ENCODE measurements around the gene GAS2L3.

DNA sequence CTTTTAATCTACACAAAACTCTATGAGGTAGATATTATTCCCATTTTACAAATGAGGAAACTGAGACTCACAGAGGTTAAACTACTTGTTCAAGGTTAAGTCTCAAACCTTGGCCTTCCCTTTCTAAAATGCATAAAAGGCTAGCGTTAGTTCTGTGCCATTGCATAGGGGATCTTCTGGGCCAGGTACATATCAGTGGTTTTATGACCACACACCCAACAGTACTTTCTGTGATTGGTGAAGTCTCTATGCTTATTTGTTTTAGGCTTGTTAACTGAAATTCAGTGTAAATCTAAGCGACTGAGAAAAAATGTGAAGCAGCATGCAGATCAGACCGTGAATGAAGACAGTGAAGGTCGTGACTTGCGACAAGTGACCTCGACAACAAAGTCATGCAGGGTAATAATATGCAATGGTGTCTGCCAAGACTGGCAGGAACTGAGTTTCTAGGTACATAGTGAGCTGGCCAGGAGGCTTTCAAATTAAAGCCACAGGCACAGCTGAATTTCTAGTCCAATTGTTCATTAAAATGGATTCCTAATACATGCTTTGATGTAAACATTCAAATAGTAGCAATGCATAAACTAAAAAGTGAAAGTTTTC lies 38.8 kb upstream of the GAS2L3 start:
- no peak for TF ChIP-seq CTCF (IDR thresholded peaks at IDR 0.05; ENCODE audit: insufficient read depth, low read length)
- no peak for TF ChIP-seq POLR2AphosphoS5 (IDR thresholded peaks at IDR 0.05; ENCODE audit: low read depth)
- no peak for TF ChIP-seq GABPA (IDR thresholded peaks at IDR 0.05; ENCODE audit: low read depth)
- TF ChIP-seq, protein P1, sequence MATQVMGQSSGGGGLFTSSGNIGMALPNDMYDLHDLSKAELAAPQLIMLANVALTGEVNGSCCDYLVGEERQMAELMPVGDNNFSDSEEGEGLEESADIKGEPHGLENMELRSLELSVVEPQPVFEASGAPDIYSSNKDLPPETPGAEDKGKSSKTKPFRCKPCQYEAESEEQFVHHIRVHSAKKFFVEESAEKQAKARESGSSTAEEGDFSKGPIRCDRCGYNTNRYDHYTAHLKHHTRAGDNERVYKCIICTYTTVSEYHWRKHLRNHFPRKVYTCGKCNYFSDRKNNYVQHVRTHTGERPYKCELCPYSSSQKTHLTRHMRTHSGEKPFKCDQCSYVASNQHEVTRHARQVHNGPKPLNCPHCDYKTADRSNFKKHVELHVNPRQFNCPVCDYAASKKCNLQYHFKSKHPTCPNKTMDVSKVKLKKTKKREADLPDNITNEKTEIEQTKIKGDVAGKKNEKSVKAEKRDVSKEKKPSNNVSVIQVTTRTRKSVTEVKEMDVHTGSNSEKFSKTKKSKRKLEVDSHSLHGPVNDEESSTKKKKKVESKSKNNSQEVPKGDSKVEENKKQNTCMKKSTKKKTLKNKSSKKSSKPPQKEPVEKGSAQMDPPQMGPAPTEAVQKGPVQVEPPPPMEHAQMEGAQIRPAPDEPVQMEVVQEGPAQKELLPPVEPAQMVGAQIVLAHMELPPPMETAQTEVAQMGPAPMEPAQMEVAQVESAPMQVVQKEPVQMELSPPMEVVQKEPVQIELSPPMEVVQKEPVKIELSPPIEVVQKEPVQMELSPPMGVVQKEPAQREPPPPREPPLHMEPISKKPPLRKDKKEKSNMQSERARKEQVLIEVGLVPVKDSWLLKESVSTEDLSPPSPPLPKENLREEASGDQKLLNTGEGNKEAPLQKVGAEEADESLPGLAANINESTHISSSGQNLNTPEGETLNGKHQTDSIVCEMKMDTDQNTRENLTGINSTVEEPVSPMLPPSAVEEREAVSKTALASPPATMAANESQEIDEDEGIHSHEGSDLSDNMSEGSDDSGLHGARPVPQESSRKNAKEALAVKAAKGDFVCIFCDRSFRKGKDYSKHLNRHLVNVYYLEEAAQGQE (IDR thresholded peaks at IDR 0.05; ENCODE audit: insufficient replicate concordance, low read depth), result no peak
- TF ChIP-seq SPI1 (IDR thresholded peaks at IDR 0.05; ENCODE audit: borderline replicate concordance, low read depth), result no peak
